ENCODE measurements around the gene ZCCHC17.
"Not testable (repeated sequence)": the region's sequence is repeated elsewhere in the genome, so short reads cannot be mapped to it uniquely, and the experiment has no call there.

The ZCCHC17 gene

DNA sequence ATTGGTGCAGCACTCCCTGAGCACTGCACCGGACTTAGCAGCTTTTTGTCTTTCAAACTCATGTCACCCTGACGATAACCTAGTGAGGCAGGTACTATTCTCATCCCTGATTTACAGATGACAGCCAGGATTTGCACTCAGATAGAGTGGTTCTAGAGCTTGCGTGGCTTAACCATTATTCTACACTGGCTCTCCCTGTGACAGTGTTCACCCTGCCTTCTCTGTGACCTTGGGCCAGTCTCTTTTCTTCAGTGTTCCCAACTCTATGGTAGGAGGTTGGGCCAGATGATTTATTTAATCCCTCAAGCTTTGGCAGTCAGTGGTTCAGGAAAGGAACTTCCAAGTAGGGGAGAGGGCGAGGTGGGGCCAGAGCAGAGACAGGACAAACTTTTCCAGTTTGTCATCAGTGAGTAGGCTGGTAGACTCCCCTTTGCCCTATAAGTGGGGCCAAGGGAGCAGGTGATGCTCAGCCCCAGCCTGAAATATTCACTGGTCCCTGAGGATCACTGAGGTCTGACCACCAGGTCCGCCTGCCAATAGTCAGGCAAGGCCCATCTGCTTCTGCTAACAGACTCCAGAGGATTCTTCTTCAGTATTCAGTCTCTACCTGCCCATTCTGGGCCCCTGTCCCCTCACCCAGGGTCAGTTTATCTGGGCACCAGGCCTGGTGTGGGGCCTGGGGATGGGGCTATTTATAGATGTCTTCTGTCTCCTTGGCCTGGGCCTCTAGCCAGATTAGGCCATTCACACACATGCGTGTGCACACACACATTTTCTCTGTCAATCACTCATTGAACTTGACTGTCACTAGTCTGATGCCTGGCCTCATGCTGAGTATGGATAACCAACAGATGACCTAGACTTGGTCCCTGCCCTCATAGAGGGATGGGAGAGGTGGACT, 84.8 kb downstream of the ZCCHC17 start:
- DNase-seq (ENCODE audit: low read depth) = no peak
- no peak overlapping the region for H3K4me3 ChIP-seq (ENCODE audit: low read depth, low read length)
- TF ChIP-seq, protein P1, sequence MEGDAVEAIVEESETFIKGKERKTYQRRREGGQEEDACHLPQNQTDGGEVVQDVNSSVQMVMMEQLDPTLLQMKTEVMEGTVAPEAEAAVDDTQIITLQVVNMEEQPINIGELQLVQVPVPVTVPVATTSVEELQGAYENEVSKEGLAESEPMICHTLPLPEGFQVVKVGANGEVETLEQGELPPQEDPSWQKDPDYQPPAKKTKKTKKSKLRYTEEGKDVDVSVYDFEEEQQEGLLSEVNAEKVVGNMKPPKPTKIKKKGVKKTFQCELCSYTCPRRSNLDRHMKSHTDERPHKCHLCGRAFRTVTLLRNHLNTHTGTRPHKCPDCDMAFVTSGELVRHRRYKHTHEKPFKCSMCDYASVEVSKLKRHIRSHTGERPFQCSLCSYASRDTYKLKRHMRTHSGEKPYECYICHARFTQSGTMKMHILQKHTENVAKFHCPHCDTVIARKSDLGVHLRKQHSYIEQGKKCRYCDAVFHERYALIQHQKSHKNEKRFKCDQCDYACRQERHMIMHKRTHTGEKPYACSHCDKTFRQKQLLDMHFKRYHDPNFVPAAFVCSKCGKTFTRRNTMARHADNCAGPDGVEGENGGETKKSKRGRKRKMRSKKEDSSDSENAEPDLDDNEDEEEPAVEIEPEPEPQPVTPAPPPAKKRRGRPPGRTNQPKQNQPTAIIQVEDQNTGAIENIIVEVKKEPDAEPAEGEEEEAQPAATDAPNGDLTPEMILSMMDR (IDR thresholded peaks at IDR 0.05; ENCODE audit: low read depth, low read length) = no peak
- no peak for TF ChIP-seq POLR2A (IDR thresholded peaks at IDR 0.05; ENCODE audit: extremely low read depth, insufficient read length)
- no peak for TF ChIP-seq MYC (IDR thresholded peaks at IDR 0.05; ENCODE audit: low read depth, low read length)
- no peak for TF ChIP-seq MAX (IDR thresholded peaks at IDR 0.05; ENCODE audit: low read depth, low read length)

DNA sequence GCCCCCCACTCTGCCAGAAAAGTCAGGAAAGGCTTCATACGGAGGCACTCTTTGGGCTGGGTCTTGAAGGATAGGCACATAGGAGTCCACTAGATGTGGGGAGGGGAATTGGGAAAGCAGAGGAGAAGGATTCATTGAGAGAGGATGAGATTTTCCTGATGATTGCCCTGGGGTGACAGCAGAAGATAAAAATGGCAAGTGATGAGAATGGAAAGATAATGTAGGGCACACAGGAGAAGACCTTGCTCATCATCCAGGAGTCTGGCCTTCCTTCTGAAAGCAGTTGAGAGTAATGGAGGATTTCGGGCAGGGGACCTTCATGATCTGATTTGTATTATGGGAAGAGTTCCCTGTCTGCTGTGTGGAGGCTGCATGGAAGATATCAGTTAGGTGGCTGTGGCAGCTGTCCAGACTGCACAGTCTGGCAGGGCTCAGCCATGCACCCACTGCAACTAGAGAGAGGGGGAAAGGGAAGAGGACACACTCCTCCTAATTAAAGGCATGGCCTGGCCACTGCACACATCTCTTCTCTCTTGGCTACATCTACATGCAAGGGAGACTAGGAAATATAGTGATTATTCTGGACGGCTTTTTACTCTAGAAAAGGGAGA, 85.7 kb downstream of the ZCCHC17 start:
- TF ChIP-seq MYC (IDR thresholded peaks at IDR 0.05; ENCODE audit: low read depth, low read length) (no peak), MAX (IDR thresholded peaks at IDR 0.05; ENCODE audit: low read depth, low read length) (no peak), POLR2A (IDR thresholded peaks at IDR 0.05; ENCODE audit: extremely low read depth, insufficient read length) (no peak)
- TF ChIP-seq, protein P1 (IDR thresholded peaks at IDR 0.05; ENCODE audit: low read depth, low read length) = no peak
- H3K4me3 ChIP-seq (ENCODE audit: low read depth, low read length) = no peak overlapping the region
- DNase-seq (ENCODE audit: low read depth) = no peak

- DNase-seq (ENCODE audit: low read depth) = peak; percentile 29
These were observed 87.1 kb downstream of the ZCCHC17 start for GRCh38 chr1:31383967-31384366.

DNA sequence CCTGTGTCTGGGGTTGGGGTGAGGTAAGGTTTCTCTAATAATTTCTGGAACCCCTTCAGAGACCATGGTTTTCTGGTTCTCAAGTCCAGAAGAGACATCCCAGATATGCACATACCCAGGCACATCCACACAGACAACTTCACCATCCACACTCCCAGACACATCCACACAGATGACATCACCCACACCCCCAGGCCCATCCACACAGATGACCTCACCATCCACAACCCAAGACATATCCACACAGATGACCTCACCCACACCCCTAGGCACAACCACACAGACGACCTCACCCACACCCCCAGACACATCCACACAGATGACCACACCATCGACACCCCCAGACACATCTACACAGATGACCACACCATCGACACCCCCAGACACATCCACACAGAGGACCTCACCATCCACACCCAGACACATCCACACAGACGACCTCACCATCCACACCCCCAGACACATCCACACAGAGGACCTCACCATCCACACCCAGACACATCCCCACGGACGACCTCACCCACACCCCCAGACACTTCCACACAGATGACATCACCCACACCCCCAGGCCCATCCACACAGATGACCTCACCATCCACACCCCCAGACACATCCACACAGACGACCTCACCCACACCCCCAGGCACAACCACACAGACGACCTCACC, 89.9 kb downstream of the ZCCHC17 start:
- H3K4me3 ChIP-seq (ENCODE audit: low read depth, low read length); DNase-seq (ENCODE audit: low read depth): not testable (repeated sequence)

More at GRCh38 chr1:31383967-31384366, 87.1 kb downstream of the ZCCHC17 start:
- H3K4me3 ChIP-seq (ENCODE audit: low read depth, low read length) = no peak overlapping the region
- TF ChIP-seq MYC (IDR thresholded peaks at IDR 0.05; ENCODE audit: low read depth, low read length) (no peak), POLR2A (IDR thresholded peaks at IDR 0.05; ENCODE audit: extremely low read depth, insufficient read length) (no peak), MAX (IDR thresholded peaks at IDR 0.05; ENCODE audit: low read depth, low read length) (no peak)
- TF ChIP-seq, protein P1 (IDR thresholded peaks at IDR 0.05; ENCODE audit: low read depth, low read length) = no peak

DNA sequence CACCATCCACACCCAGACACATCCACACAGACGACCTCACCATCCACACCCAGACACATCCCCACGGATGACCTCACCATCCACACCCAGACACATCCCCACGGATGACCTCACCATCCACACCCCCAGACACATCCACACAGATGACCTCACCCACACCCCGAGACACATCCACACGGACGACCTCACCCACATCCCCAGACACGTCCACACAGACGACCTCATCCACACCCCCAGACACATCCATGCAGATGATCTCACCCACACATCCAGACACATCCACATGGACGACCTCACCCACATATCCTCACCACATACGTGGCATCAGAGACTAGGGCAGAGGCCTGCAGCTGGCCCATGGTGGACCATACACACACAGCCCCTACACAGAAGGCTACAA, 90.8 kb downstream of the ZCCHC17 start:
- H3K4me3 ChIP-seq (ENCODE audit: low read depth, low read length) = no peak overlapping the region
- no peak for DNase-seq (ENCODE audit: low read depth)
- TF ChIP-seq, protein P1 (IDR thresholded peaks at IDR 0.05; ENCODE audit: low read depth, low read length) = no peak
- TF ChIP-seq MYC (IDR thresholded peaks at IDR 0.05; ENCODE audit: low read depth, low read length) = no peak
- no peak for TF ChIP-seq POLR2A (IDR thresholded peaks at IDR 0.05; ENCODE audit: extremely low read depth, insufficient read length)

GRCh38 chr1:31389616-31390015, 92.8 kb downstream of the ZCCHC17 start:
- TF ChIP-seq MYC (IDR thresholded peaks at IDR 0.05; ENCODE audit: low read depth, low read length) = no peak
- TF ChIP-seq POLR2A (IDR thresholded peaks at IDR 0.05; ENCODE audit: extremely low read depth, insufficient read length) = no peak
- no peak for TF ChIP-seq MAX (IDR thresholded peaks at IDR 0.05; ENCODE audit: low read depth, low read length)
- TF ChIP-seq, protein P1 (IDR thresholded peaks at IDR 0.05; ENCODE audit: low read depth, low read length) = no peak
- no peak overlapping the region for H3K4me3 ChIP-seq (ENCODE audit: low read depth, low read length)
- DNase-seq (ENCODE audit: low read depth) = no peak

All from NB4 (cell line).